Activated naive CD4-positive, alpha-beta T cell treated with anti-CD3 and anti-CD28 coated beads for 36 hours (primary cell): Measurements from ENCODE around the gene ZNF274. TPM values are rescaled to one million over a fixed set of nuclear protein-coding genes. Genes with fewer than 3 reads are reported as not detected.
A peak's percentile ranks its signal among the peaks of the same experiment; 100 is the strongest.

Experiments
- CTCF ChIA-PET: fragments of 350-600 bp; sonication (Branson Sonifier 250); formaldehyde crosslinking; loops from one replicate; lab custom pipeline; 2021; ENCODE audit warnings: antibody characterized with exemption; lab: Charles Lee
- DNase-seq: peaks from one replicate; pipeline ENCODE4 v3.0.0-alpha.2; 2020
- H3K27ac Mint-ChIP-seq: one replicate; pipeline ENCODE4 v1.8.0; 2021; ENCODE audit warnings: mild to moderate bottlenecking, mixed read lengths
- H3K27me3 Mint-ChIP-seq: one replicate; pipeline ENCODE4 v1.8.0; 2021; ENCODE audit warnings: low read depth, mixed read lengths
- H3K36me3 Mint-ChIP-seq: one replicate; pipeline ENCODE4 v1.8.0; 2021; ENCODE audit warnings: low read depth, mixed read lengths
- H3K4me1 Mint-ChIP-seq: one replicate; pipeline ENCODE4 v1.8.0; 2021; ENCODE audit warnings: low read depth, mixed read lengths
- H3K4me3 Mint-ChIP-seq: one replicate; pipeline ENCODE4 v1.8.0; 2021; ENCODE audit warnings: mild to moderate bottlenecking, moderate library complexity, mixed read lengths
- H3K9me3 Mint-ChIP-seq: one replicate; pipeline ENCODE4 v1.8.0; 2021; ENCODE audit warnings: mixed read lengths
- intact Hi-C: fragments of 100-400 bp; cut with micrococcal nuclease; formaldehyde crosslinking; loops from one replicate; pipeline ENCODE4 v1.15.1; 2023
- total RNA-seq, 2 experiments: library from RNA; stranded (reverse); gene quantifications; one replicate each; pipeline ENCODE4 v1.2.3, GENCODE V29; 2021

The ZNF274 gene
- total RNA-seq, 2 experiments from 2014 or later = 14.6 to 16.9 TPM

GRCh38 chr19:58166708-58167280, 16.1 kb upstream of the ZNF274 start:
- CTCF ChIA-PET = interaction anchor here (0.7 kb wide), 1 partner anchor 8 kb away, joined by 3 read pairs; no protein-coding TSS in a partner anchor
- H3K27ac Mint-ChIP-seq = no peak overlapping the region

GRCh38 chr19:58170860-58171259, 12.0 kb upstream of the ZNF274 start:
- CTCF ChIA-PET = no interaction called here
- intact Hi-C loops = no loop called here
- Mint-ChIP-seq H3K27ac (no peak overlapping the region), H3K4me3 (no peak overlapping the region), H3K27me3 (no peaks in the 10 kb centered on the region), H3K9me3 (peaks cover 57% of the 10 kb centered on the region), H3K4me1 (no peaks in the 10 kb centered on the region), H3K36me3 (peaks cover 23% of the 10 kb centered on the region)
- DNase-seq = no peak

More at GRCh38 chr19:58166708-58167280, 16.1 kb upstream of the ZNF274 start:
- Mint-ChIP-seq H3K9me3 (peaks cover 64% of the 10 kb centered on the region), H3K36me3 (peaks cover 26% of the 10 kb centered on the region), H3K27me3 (no peaks in the 10 kb centered on the region), H3K4me1 (no peaks in the 10 kb centered on the region), H3K4me3 (no peak overlapping the region)
- intact Hi-C loops = no loop called here
- DNase-seq = no peak

- H3K9me3 Mint-ChIP-seq = peaks cover 47% of the 10 kb centered on the region
- no peaks in the 10 kb centered on the region for H3K27me3 Mint-ChIP-seq
- DNase-seq = peak; percentile 83
- H3K36me3 Mint-ChIP-seq = peaks cover 65% of the 10 kb centered on the region
- intact Hi-C loops = loop anchor here (1.0 to 2.0 kb wide), 6 partner anchors 27 to 655 kb away; partner anchors contain the start of genes ZBTB45, ZNF324B, ZNF549 and ZNF551
- peak overlapping the region; percentile 82 for H3K4me3 Mint-ChIP-seq
- CTCF ChIA-PET = interaction anchor here (0.6 to 1.0 kb wide), 5 partner anchors 125 to 581 kb away, joined by 3 to 4 read pairs (median 3); partner anchors contain the start of gene ZNF497
- peaks cover 13% of the 10 kb centered on the region for H3K4me1 Mint-ChIP-seq
- H3K27ac Mint-ChIP-seq = peak overlapping the region; percentile 94
Measured at GRCh38 chr19:58181902-58182576, 822 bp upstream of the ZNF274 start.

- intact Hi-C loops = loop anchor here (1.0 to 2.0 kb wide), 6 partner anchors 28 to 655 kb away; partner anchors contain the start of genes ZBTB45, ZNF324B, ZNF549 and ZNF551
- peak overlapping the region; percentile 94 for H3K27ac Mint-ChIP-seq
- H3K4me3 Mint-ChIP-seq = peak overlapping the region; percentile 82
- peaks cover 65% of the 10 kb centered on the region for H3K36me3 Mint-ChIP-seq
- peaks cover 13% of the 10 kb centered on the region for H3K4me1 Mint-ChIP-seq
- peak; percentile 95 for DNase-seq
- CTCF ChIA-PET = interaction anchor here (0.9 to 1.0 kb wide), 2 partner anchors 124 to 180 kb away, joined by 3 to 4 read pairs; partner anchors contain the start of gene ZNF497
- H3K9me3 Mint-ChIP-seq = peaks cover 46% of the 10 kb centered on the region
- no peaks in the 10 kb centered on the region for H3K27me3 Mint-ChIP-seq
Measured at GRCh38 chr19:58182577-58182988, 278 bp upstream of the ZNF274 start.

- H3K4me3 Mint-ChIP-seq = peak overlapping the region; percentile 82
- CTCF ChIA-PET = no interaction called here
- intact Hi-C loops = loop anchor here (1.0 to 2.0 kb wide), 11 partner anchors 29 to 904 kb away; partner anchors contain the start of genes ERVK3-1, ZNF132, ZNF329 and ZNF460
- peak overlapping the region; percentile 94 for H3K27ac Mint-ChIP-seq
- H3K9me3 Mint-ChIP-seq = peaks cover 47% of the 10 kb centered on the region
- DNase-seq = no peak
- peaks cover 70% of the 10 kb centered on the region for H3K36me3 Mint-ChIP-seq
- H3K4me1 Mint-ChIP-seq = peaks cover 13% of the 10 kb centered on the region
- no peaks in the 10 kb centered on the region for H3K27me3 Mint-ChIP-seq
Measured at GRCh38 chr19:58183817-58184215, 955 bp downstream of the ZNF274 start.

- Mint-ChIP-seq H3K27me3 (no peaks in the 10 kb centered on the region), H3K4me3 (no peak overlapping the region), H3K4me1 (no peaks in the 10 kb centered on the region), H3K27ac (no peak overlapping the region), H3K9me3 (peaks cover 76% of the 10 kb centered on the region), H3K36me3 (peaks cover 90% of the 10 kb centered on the region)
- DNase-seq = no peak
- CTCF ChIA-PET = interaction anchor here (0.7 kb wide), 1 partner anchor 40 kb away, joined by 3 read pairs; no protein-coding TSS in a partner anchor
- intact Hi-C loops = no loop called here
Measured at GRCh38 chr19:58196901-58197616, 14.2 kb downstream of the ZNF274 start.

- no peak for DNase-seq
- intact Hi-C loops = no loop called here
- peaks cover 96% of the 10 kb centered on the region for H3K36me3 Mint-ChIP-seq
- no peak overlapping the region for H3K27ac Mint-ChIP-seq
- no peak overlapping the region for H3K4me3 Mint-ChIP-seq
- H3K4me1 Mint-ChIP-seq = no peaks in the 10 kb centered on the region
- H3K27me3 Mint-ChIP-seq = no peaks in the 10 kb centered on the region
- peaks cover 84% of the 10 kb centered on the region for H3K9me3 Mint-ChIP-seq
- CTCF ChIA-PET = no interaction called here
Measured at GRCh38 chr19:58203814-58204475, 21.1 kb downstream of the ZNF274 start.

- H3K9me3 Mint-ChIP-seq = peaks cover 85% of the 10 kb centered on the region
- no peaks in the 10 kb centered on the region for H3K4me1 Mint-ChIP-seq
- intact Hi-C loops = no loop called here
- CTCF ChIA-PET = no interaction called here
- no peak overlapping the region for H3K27ac Mint-ChIP-seq
- no peak overlapping the region for H3K4me3 Mint-ChIP-seq
- DNase-seq = no peak
- H3K36me3 Mint-ChIP-seq = peaks cover 96% of the 10 kb centered on the region
- H3K27me3 Mint-ChIP-seq = no peaks in the 10 kb centered on the region
Measured at GRCh38 chr19:58204566-58204965, 21.7 kb downstream of the ZNF274 start.

GRCh38 chr19:58209577-58209976, 26.7 kb downstream of the ZNF274 start:
- CTCF ChIA-PET = no interaction called here
- H3K36me3 Mint-ChIP-seq = peaks cover 98% of the 10 kb centered on the region
- no peak for DNase-seq
- no peak overlapping the region for H3K4me3 Mint-ChIP-seq
- no peaks in the 10 kb centered on the region for H3K4me1 Mint-ChIP-seq
- peaks cover 89% of the 10 kb centered on the region for H3K9me3 Mint-ChIP-seq
- no peaks in the 10 kb centered on the region for H3K27me3 Mint-ChIP-seq
- intact Hi-C loops = no loop called here
- no peak overlapping the region for H3K27ac Mint-ChIP-seq

GRCh38 chr19:58212336-58213074, 29.6 kb downstream of the ZNF274 start:
- DNase-seq = no peak
- no peaks in the 10 kb centered on the region for H3K27me3 Mint-ChIP-seq
- no peaks in the 10 kb centered on the region for H3K4me1 Mint-ChIP-seq
- no peak overlapping the region for H3K4me3 Mint-ChIP-seq
- peaks cover 84% of the 10 kb centered on the region for H3K9me3 Mint-ChIP-seq
- H3K36me3 Mint-ChIP-seq = peaks cover 73% of the 10 kb centered on the region
- H3K27ac Mint-ChIP-seq = no peak overlapping the region
- intact Hi-C loops = no loop called here
- CTCF ChIA-PET = interaction anchor here (0.6 kb wide), 1 partner anchor 52 kb away, joined by 4 read pairs; no protein-coding TSS in a partner anchor

GRCh38 chr19:58213075-58213369, 30.2 kb downstream of the ZNF274 start:
- no peak for DNase-seq
- H3K9me3 Mint-ChIP-seq = peaks cover 84% of the 10 kb centered on the region
- intact Hi-C loops = no loop called here
- H3K27ac Mint-ChIP-seq = no peak overlapping the region
- H3K4me1 Mint-ChIP-seq = no peaks in the 10 kb centered on the region
- no peaks in the 10 kb centered on the region for H3K27me3 Mint-ChIP-seq
- no peak overlapping the region for H3K4me3 Mint-ChIP-seq
- CTCF ChIA-PET = no interaction called here
- peaks cover 68% of the 10 kb centered on the region for H3K36me3 Mint-ChIP-seq
